ENCODE results near the gene APBB3. TPM values are rescaled to one million over a fixed set of nuclear protein-coding genes. Genes with fewer than 3 reads are reported as not detected.
"Not testable (repeated sequence)": the region's sequence is repeated elsewhere in the genome, so short reads cannot be mapped to it uniquely, and the experiment has no call there.

APBB3 gene
- total RNA-seq, 2 experiments from 2014 or later: 24.9 TPM

GRCh38 chr5:140590861-140591260 lies 26.5 kb upstream of the APBB3 start:
- Mint-ChIP-seq H3K9me3 (no peaks in the 10 kb centered on the region), H3K36me3 (ENCODE audit: low read depth) (no peaks in the 10 kb centered on the region), H3K4me3 (no peak overlapping the region), H3K27ac (no peak overlapping the region), H3K4me1 (ENCODE audit: low read depth) (peaks cover 4% of the 10 kb centered on the region), H3K27me3 (peaks cover 2% of the 10 kb centered on the region)
- TF ChIP-seq CTCF (IDR thresholded peaks at IDR 0.05): no peak
- ChIA-PET CTCF (no interaction called here), POLR2A (interaction anchor here (1.3 kb wide), 1 partner anchor 100 kb away, joined by 3 read pairs; the partner anchor contains the start of genes HARS1 and HARS2)
- ATAC-seq (no peak), DNase-seq (no peak)
- intact Hi-C loops (cut with micrococcal nuclease): no loop called here

GRCh38 chr5:140588311-140589070 lies 24.1 kb upstream of the APBB3 start:
- H3K36me3 Mint-ChIP-seq (ENCODE audit: low read depth): no peaks in the 10 kb centered on the region
- no peak overlapping the region for H3K4me3 Mint-ChIP-seq
- no peaks in the 10 kb centered on the region for H3K4me1 Mint-ChIP-seq (ENCODE audit: low read depth)
- H3K27me3 Mint-ChIP-seq: peaks cover under 1% of the 10 kb centered on the region
- no peaks in the 10 kb centered on the region for H3K9me3 Mint-ChIP-seq
- DNase-seq (no peak), ATAC-seq (no peak)
- no peak overlapping the region for H3K27ac Mint-ChIP-seq
- ChIA-PET POLR2A (no interaction called here), CTCF (interaction anchor here (1.2 kb wide), 1 partner anchor 348 kb away, joined by 3 read pairs; no protein-coding TSS in a partner anchor)
- no peak for TF ChIP-seq CTCF (IDR thresholded peaks at IDR 0.05)
- intact Hi-C loops (cut with micrococcal nuclease): no loop called here

- Mint-ChIP-seq H3K36me3 (ENCODE audit: low read depth) (no peaks in the 10 kb centered on the region), H3K4me3 (no peak overlapping the region), H3K9me3 (no peaks in the 10 kb centered on the region), H3K27me3 (peaks cover 2% of the 10 kb centered on the region), H3K4me1 (ENCODE audit: low read depth) (no peaks in the 10 kb centered on the region), H3K27ac (no peak overlapping the region)
- DNase-seq: no peak
- no peak for TF ChIP-seq CTCF (IDR thresholded peaks at IDR 0.05)
- ATAC-seq: no peak
- ChIA-PET POLR2A (no interaction called here), CTCF (interaction anchor here (1.2 kb wide), 1 partner anchor 347 kb away, joined by 3 read pairs; no protein-coding TSS in a partner anchor)
- intact Hi-C loops (cut with micrococcal nuclease): no loop called here
These were observed 23.1 kb upstream of the APBB3 start for GRCh38 chr5:140587495-140587894.

GRCh38 chr5:140579188-140579747 lies 14.9 kb upstream of the APBB3 start:
- H3K36me3 Mint-ChIP-seq (ENCODE audit: low read depth); H3K27me3 Mint-ChIP-seq; intact Hi-C loops (cut with micrococcal nuclease); H3K9me3 Mint-ChIP-seq; H3K4me3 Mint-ChIP-seq; ATAC-seq; POLR2A ChIA-PET; H3K4me1 Mint-ChIP-seq (ENCODE audit: low read depth); H3K27ac Mint-ChIP-seq; DNase-seq: not testable (repeated sequence)
- CTCF ChIA-PET: interaction anchor here (1.1 kb wide), 1 partner anchor 207 kb away, joined by 4 read pairs; no protein-coding TSS in a partner anchor

- DNase-seq (no peak), ATAC-seq (peak; percentile 47)
- POLR2A ChIA-PET: interaction anchor here (1.3 to 1.5 kb wide), 2 partner anchors 9 to 18 kb away, joined by 5 to 6 read pairs; no protein-coding TSS in a partner anchor
- Mint-ChIP-seq H3K27ac (no peak overlapping the region), H3K4me1 (ENCODE audit: low read depth) (peaks cover 2% of the 10 kb centered on the region), H3K36me3 (ENCODE audit: low read depth) (no peaks in the 10 kb centered on the region), H3K4me3 (no peak overlapping the region), H3K9me3 (no peaks in the 10 kb centered on the region), H3K27me3 (no peaks in the 10 kb centered on the region)
- intact Hi-C loops (cut with micrococcal nuclease): no loop called here
- CTCF ChIA-PET: interaction anchor here (0.9 to 1.5 kb wide), 4 partner anchors 29 to 71 kb away, joined by 3 to 4 read pairs (median 3); partner anchors contain the start of genes EIF4EBP3 and IK
- TF ChIP-seq CTCF (IDR thresholded peaks at IDR 0.05): no peak
These were observed 12.4 kb upstream of the APBB3 start for GRCh38 chr5:140576776-140577201.
